Breast epithelium (tissue), 3 donors: ENCODE measurements around the gene ANXA6.

Experiments used
- POLR2A ChIP-seq: fragments of 450-650 bp; IDR thresholded peaks from one replicate; pipeline ENCODE4 v1.6.1; 2016; ENCODE audit warnings: antibody characterized with exemption, mild to moderate bottlenecking, moderate library complexity
- POLR2AphosphoS5 ChIP-seq, 3 donors: sonication (generic); formaldehyde crosslinking; IDR thresholded peaks; one replicate each; pipeline ENCODE4 v1.6.1; 2017; ENCODE audit warnings: antibody characterized with exemption in 3 of 3
- TF ChIP-seq, protein P1 (sequence below), 3 donors: fragments of 450-650 bp; IDR thresholded peaks; one replicate each; pipeline ENCODE4 v1.5.1; 2016 to 2017; ENCODE audit warnings: antibody characterized with exemption in 3 of 3, mild to moderate bottlenecking in 3 of 3, moderate library complexity in 3 of 3

GRCh38 chr5:151198861-151199260 lies 41.3 kb upstream of the ANXA6 start:
- no peak for TF ChIP-seq POLR2AphosphoS5 (IDR thresholded peaks at IDR 0.05)
- TF ChIP-seq, protein P1, sequence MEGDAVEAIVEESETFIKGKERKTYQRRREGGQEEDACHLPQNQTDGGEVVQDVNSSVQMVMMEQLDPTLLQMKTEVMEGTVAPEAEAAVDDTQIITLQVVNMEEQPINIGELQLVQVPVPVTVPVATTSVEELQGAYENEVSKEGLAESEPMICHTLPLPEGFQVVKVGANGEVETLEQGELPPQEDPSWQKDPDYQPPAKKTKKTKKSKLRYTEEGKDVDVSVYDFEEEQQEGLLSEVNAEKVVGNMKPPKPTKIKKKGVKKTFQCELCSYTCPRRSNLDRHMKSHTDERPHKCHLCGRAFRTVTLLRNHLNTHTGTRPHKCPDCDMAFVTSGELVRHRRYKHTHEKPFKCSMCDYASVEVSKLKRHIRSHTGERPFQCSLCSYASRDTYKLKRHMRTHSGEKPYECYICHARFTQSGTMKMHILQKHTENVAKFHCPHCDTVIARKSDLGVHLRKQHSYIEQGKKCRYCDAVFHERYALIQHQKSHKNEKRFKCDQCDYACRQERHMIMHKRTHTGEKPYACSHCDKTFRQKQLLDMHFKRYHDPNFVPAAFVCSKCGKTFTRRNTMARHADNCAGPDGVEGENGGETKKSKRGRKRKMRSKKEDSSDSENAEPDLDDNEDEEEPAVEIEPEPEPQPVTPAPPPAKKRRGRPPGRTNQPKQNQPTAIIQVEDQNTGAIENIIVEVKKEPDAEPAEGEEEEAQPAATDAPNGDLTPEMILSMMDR (IDR thresholded peaks at IDR 0.05), result no peak
- TF ChIP-seq POLR2A, result no peak
